Sigmoid colon (tissue), 4 donors: Measurements from ENCODE around the gene OR1E1.

ENCODE experiments used
- EP300 ChIP-seq, 4 donors: sonication (generic); formaldehyde crosslinking; IDR thresholded peaks; one replicate each; pipeline ENCODE4 v1.6.1; 2017; ENCODE audit warnings: antibody characterized with exemption in 4 of 4
- POLR2A ChIP-seq, 2 donors: fragments of 450-650 bp; IDR thresholded peaks; one replicate each; pipeline ENCODE4 v1.6.1; 2016; ENCODE audit warnings: antibody characterized with exemption in 2 of 2, mild to moderate bottlenecking in 2 of 2, moderate library complexity in 2 of 2
- POLR2AphosphoS5 ChIP-seq, 4 donors: sonication (generic); formaldehyde crosslinking; IDR thresholded peaks; one replicate each; pipeline ENCODE4 v1.6.1; 2017; ENCODE audit warnings: antibody characterized with exemption in 4 of 4
- TF ChIP-seq, protein P1 (sequence below), 4 experiments: fragments of 450-650 bp in 3 of 4; fragments of 200-600 bp in 1 of 4; IDR thresholded peaks; one replicate each; pipeline ENCODE4 v1.5.1; 2016 to 2019; ENCODE audit warnings: antibody characterized with exemption in 4 of 4, mild to moderate bottlenecking in 3 of 4, moderate library complexity in 2 of 4

DNA sequence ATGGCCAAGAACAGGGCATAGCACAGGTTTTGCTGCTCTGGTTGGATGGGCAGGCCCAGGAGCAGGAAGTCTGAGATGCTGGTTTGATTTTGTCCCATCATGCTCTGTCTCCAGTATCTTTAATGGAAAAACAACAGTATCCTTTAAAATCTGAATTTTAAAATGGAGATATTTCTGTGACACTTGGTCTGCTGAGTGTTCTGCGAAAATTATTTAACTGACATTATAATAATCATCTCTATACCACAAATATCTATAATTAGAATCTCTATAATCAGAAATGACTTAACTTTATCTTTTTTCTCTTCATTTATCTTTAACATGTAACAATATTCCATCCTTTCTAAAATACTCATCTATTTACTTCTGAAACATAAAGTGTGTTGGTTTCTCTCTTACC lies at the start of gene OR1E1:
- TF ChIP-seq, protein P1, sequence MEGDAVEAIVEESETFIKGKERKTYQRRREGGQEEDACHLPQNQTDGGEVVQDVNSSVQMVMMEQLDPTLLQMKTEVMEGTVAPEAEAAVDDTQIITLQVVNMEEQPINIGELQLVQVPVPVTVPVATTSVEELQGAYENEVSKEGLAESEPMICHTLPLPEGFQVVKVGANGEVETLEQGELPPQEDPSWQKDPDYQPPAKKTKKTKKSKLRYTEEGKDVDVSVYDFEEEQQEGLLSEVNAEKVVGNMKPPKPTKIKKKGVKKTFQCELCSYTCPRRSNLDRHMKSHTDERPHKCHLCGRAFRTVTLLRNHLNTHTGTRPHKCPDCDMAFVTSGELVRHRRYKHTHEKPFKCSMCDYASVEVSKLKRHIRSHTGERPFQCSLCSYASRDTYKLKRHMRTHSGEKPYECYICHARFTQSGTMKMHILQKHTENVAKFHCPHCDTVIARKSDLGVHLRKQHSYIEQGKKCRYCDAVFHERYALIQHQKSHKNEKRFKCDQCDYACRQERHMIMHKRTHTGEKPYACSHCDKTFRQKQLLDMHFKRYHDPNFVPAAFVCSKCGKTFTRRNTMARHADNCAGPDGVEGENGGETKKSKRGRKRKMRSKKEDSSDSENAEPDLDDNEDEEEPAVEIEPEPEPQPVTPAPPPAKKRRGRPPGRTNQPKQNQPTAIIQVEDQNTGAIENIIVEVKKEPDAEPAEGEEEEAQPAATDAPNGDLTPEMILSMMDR (IDR thresholded peaks at IDR 0.05), result no peak
- TF ChIP-seq POLR2A (IDR thresholded peaks at IDR 0.05) (no peak), EP300 (IDR thresholded peaks at IDR 0.05) (no peak), POLR2AphosphoS5 (IDR thresholded peaks at IDR 0.05) (no peak)
